Fibroblast of lung (primary cell): ENCODE data around the gene KBTBD7. TPM values are rescaled to one million over a fixed set of nuclear protein-coding genes. Genes with fewer than 3 reads are reported as not detected.

Experiments used
- DNase-seq, 2 donors: peaks; one replicate each; pipeline versions ENCODE4 v3.0.0 to v3.0.0-alpha.2; 2010; ENCODE audit warnings: low read depth in 2 of 2
- H2AFZ ChIP-seq: 2 replicates; pipeline ENCODE4 v1.5.1; 2012; ENCODE audit warnings: low read length, control low read depth, inconsistent platforms
- H3K27ac ChIP-seq: 2 replicates; pipeline ENCODE4 v1.5.1; 2011; ENCODE audit warnings: low read length, control low read depth; ENCODE audit not compliant: insufficient read depth
- H3K27me3 ChIP-seq: 2 replicates; pipeline ENCODE4 v1.5.1; 2011; ENCODE audit warnings: mild to moderate bottlenecking, low read length; ENCODE audit not compliant: control insufficient read depth, insufficient read depth
- H3K36me3 ChIP-seq: 2 replicates; pipeline ENCODE4 v1.5.1; 2011; ENCODE audit warnings: low read length; ENCODE audit not compliant: control insufficient read depth, insufficient read depth
- H3K4me1 ChIP-seq: 2 replicates; pipeline ENCODE4 v1.5.1; 2011; ENCODE audit warnings: low read length; ENCODE audit not compliant: control insufficient read depth, insufficient read depth; ENCODE audit errors: extremely low read depth
- H3K4me2 ChIP-seq: 2 replicates; pipeline ENCODE4 v1.5.1; 2011; ENCODE audit warnings: low read length, control low read depth; ENCODE audit not compliant: insufficient read depth; ENCODE audit errors: extremely low read depth
- H3K4me3 ChIP-seq, 4 experiments: fragments of 200-600 bp in 1 of 4; sonication (generic) in 1 of 4; replicated peaks in 1 of 4; 2 replicates each; pipeline ENCODE4 v1.5.1; 2011 to 2016; ENCODE audit warnings: low read length in 4 of 4, low read depth in 3 of 4, mild to moderate bottlenecking in 3 of 4, control low read depth in 2 of 4, inconsistent platforms in 1 of 4, mixed read lengths in 1 of 4; ENCODE audit not compliant: insufficient read depth in 1 of 4; ENCODE audit errors: control extremely low read depth in 1 of 4
- H3K79me2 ChIP-seq: 2 replicates; pipeline ENCODE4 v1.5.1; 2012; ENCODE audit warnings: mild to moderate bottlenecking, low read length, inconsistent platforms; ENCODE audit not compliant: control insufficient read depth, insufficient read depth
- H3K9ac ChIP-seq: 2 replicates; pipeline ENCODE4 v1.5.1; 2011; ENCODE audit warnings: mild to moderate bottlenecking, low read length, control low read depth; ENCODE audit not compliant: insufficient read depth
- H3K9me3 ChIP-seq: 2 replicates; pipeline ENCODE4 v1.5.1; 2012; ENCODE audit warnings: low read depth, low read length; ENCODE audit not compliant: control insufficient read depth, insufficient read depth
- H4K20me1 ChIP-seq: 2 replicates; pipeline ENCODE4 v1.5.1; 2011; ENCODE audit warnings: low read length; ENCODE audit not compliant: control insufficient read depth, insufficient read depth; ENCODE audit errors: extremely low read depth
- CTCF ChIP-seq, 2 donors: IDR thresholded peaks in 1 of 2; conservative IDR thresholded peaks in 1 of 2; 1 replicate in 1 of 2; 2 replicates in 1 of 2; pipeline ENCODE4 v1.5.1; 2011 to 2012; ENCODE audit warnings: low read length in 2 of 2, control low read depth in 1 of 2, inconsistent platforms in 1 of 2, low read depth in 1 of 2, mild to moderate bottlenecking in 1 of 2
- EZH2 ChIP-seq: IDR thresholded peaks from 2 replicates; pipeline ENCODE4 v1.5.1; 2012; ENCODE audit warnings: low read length, control low read depth, mild to moderate bottlenecking; ENCODE audit errors: missing control alignments
- polyA plus RNA-seq, 2 donors: library from polyadenylated mRNA; depleted of rRNA in 1 of 2; stranded (reverse) in 1 of 2; unstranded in 1 of 2; fragments of >200 nt; gene quantifications; 2 replicates each; pipeline ENCODE4 v1.2.1, GENCODE V29; 2011 to 2012; ENCODE audit warnings: missing spikeins in 1 of 2
- total RNA-seq: library from RNA; depleted of rRNA; stranded (reverse); fragments of >200 nt; gene quantifications from 2 replicates; pipeline ENCODE4 v1.2.1, GENCODE V29; 2014

Gene KBTBD7
- total and polyA plus RNA-seq, 2 donors (not counting 1 experiment from before 2014, with no cell fraction given), result 3.5 to 5.9 TPM

- no peaks in the 10 kb centered on the region for H4K20me1 ChIP-seq
- no peak for DNase-seq
- no peaks in the 10 kb centered on the region for H3K4me1 ChIP-seq
- H3K79me2 ChIP-seq, result no peaks in the 10 kb centered on the region
- H2AFZ ChIP-seq, result no peak overlapping the region
- no peaks in the 10 kb centered on the region for H3K36me3 ChIP-seq
- no peak overlapping the region for H3K27ac ChIP-seq
- H3K4me2 ChIP-seq, result no peak overlapping the region
- no peak for TF ChIP-seq CTCF (conservative IDR thresholded peaks at IDR 0.05 in 1 of 2, IDR thresholded peaks at IDR 0.05 in 1 of 2; ENCODE audit: low read depth in 1 of 2, low read length in 2 of 2)
- no peak for TF ChIP-seq EZH2
- no peak overlapping the region for H3K4me3 ChIP-seq
- H3K27me3 ChIP-seq, result no peaks in the 10 kb centered on the region
- no peak overlapping the region for H3K9ac ChIP-seq
- H3K9me3 ChIP-seq, result no peaks in the 10 kb centered on the region
Measured at GRCh38 chr13:41206467-41206866, 12.1 kb upstream of the KBTBD7 start.

- no peak for DNase-seq
- Histone ChIP-seq H2AFZ (no peak overlapping the region), H3K36me3 (no peaks in the 10 kb centered on the region), H3K27me3 (no peaks in the 10 kb centered on the region), H3K4me1 (no peaks in the 10 kb centered on the region), H3K9ac (no peak overlapping the region), H3K27ac (no peak overlapping the region), H3K4me2 (no peak overlapping the region), H3K79me2 (no peaks in the 10 kb centered on the region), H4K20me1 (no peaks in the 10 kb centered on the region), H3K9me3 (no peaks in the 10 kb centered on the region), H3K4me3 (no peak overlapping the region)
- TF ChIP-seq EZH2 (no peak), CTCF (conservative IDR thresholded peaks at IDR 0.05 in 1 of 2, IDR thresholded peaks at IDR 0.05 in 1 of 2; ENCODE audit: low read depth in 1 of 2, low read length in 2 of 2) (no peak)
Measured at GRCh38 chr13:41203810-41204209, 9.4 kb upstream of the KBTBD7 start.

- no peaks in the 10 kb centered on the region for H3K36me3 ChIP-seq
- no peaks in the 10 kb centered on the region for H3K27me3 ChIP-seq
- no peak overlapping the region for H3K27ac ChIP-seq
- H4K20me1 ChIP-seq, result no peaks in the 10 kb centered on the region
- H3K4me1 ChIP-seq, result no peaks in the 10 kb centered on the region
- no peak overlapping the region for H3K9ac ChIP-seq
- no peaks in the 10 kb centered on the region for H3K9me3 ChIP-seq
- H3K4me3 ChIP-seq, result no peak overlapping the region
- H3K79me2 ChIP-seq, result no peaks in the 10 kb centered on the region
- H3K4me2 ChIP-seq, result no peak overlapping the region
- no peak for DNase-seq
- no peak overlapping the region for H2AFZ ChIP-seq
- no peak for TF ChIP-seq EZH2
- TF ChIP-seq CTCF (conservative IDR thresholded peaks at IDR 0.05 in 1 of 2, IDR thresholded peaks at IDR 0.05 in 1 of 2; ENCODE audit: low read depth in 1 of 2, low read length in 2 of 2), result no peak
Measured at GRCh38 chr13:41200126-41200525, 5.8 kb upstream of the KBTBD7 start.
